GM10847 (cell line): ENCODE results near the gene BNC2.

Experiments used
- POLR2A ChIP-seq: IDR thresholded peaks from 2 replicates; pipeline ENCODE4 v1.6.1; 2011; ENCODE audit not compliant: insufficient read length; ENCODE audit errors: extremely low read depth

The BNC2 gene

GRCh38 chr9:16828340-16829281 is 41.9 kb downstream of the BNC2 start:
- no peak for TF ChIP-seq POLR2A

- no peak for TF ChIP-seq POLR2A
Measured at GRCh38 chr9:16825971-16826625, 44.4 kb downstream of the BNC2 start.

GRCh38 chr9:16825331-16825725 is 45.1 kb downstream of the BNC2 start:
- no peak for TF ChIP-seq POLR2A

- TF ChIP-seq POLR2A: no peak
Measured at GRCh38 chr9:16824545-16825330, 45.7 kb downstream of the BNC2 start.

GRCh38 chr9:16823906-16824305 is 46.6 kb downstream of the BNC2 start:
- no peak for TF ChIP-seq POLR2A

- TF ChIP-seq POLR2A: no peak
Measured at GRCh38 chr9:16821344-16821743, 49.1 kb downstream of the BNC2 start.

GRCh38 chr9:16817514-16817913 is 53.0 kb downstream of the BNC2 start:
- no peak for TF ChIP-seq POLR2A

- TF ChIP-seq POLR2A: no peak
Measured at GRCh38 chr9:16817002-16817401, 53.5 kb downstream of the BNC2 start.

- TF ChIP-seq POLR2A: no peak
Measured at GRCh38 chr9:16816011-16816410, 54.5 kb downstream of the BNC2 start.

GRCh38 chr9:16815079-16815478 is 55.4 kb downstream of the BNC2 start:
- no peak for TF ChIP-seq POLR2A

- TF ChIP-seq POLR2A: no peak
Measured at GRCh38 chr9:16813838-16814237, 56.6 kb downstream of the BNC2 start.

GRCh38 chr9:16811987-16812685 is 58.3 kb downstream of the BNC2 start:
- no peak for TF ChIP-seq POLR2A

- TF ChIP-seq POLR2A: no peak
Measured at GRCh38 chr9:16809912-16810610, 60.4 kb downstream of the BNC2 start.

GRCh38 chr9:16806674-16807073 is 63.8 kb downstream of the BNC2 start:
- no peak for TF ChIP-seq POLR2A
